Measurements from ENCODE around the gene SNURF. TPM values are rescaled to one million over a fixed set of nuclear protein-coding genes. Genes with fewer than 3 reads are reported as not detected.

SNURF gene
- total RNA-seq, 1 donor from 2014 or later, result 17.8 TPM

GRCh38 chr15:24956111-24956838 lies 1.5 kb downstream of the SNURF start:
- TF ChIP-seq CTCF (IDR thresholded peaks at IDR 0.05), result no peak
- H3K9me3 Mint-ChIP-seq (ENCODE audit: low read depth), result peaks cover 4% of the 10 kb centered on the region
- H3K27me3 Mint-ChIP-seq (ENCODE audit: low read depth), result no peaks in the 10 kb centered on the region
- peak overlapping the region; percentile 92 for H3K4me3 Mint-ChIP-seq (ENCODE audit: unreplicated experiment)
- H3K4me1 Mint-ChIP-seq (ENCODE audit: low read depth), result peaks cover 20% of the 10 kb centered on the region
- no peak for DNase-seq (ENCODE audit: low spot score)
- no peaks in the 10 kb centered on the region for H3K36me3 Mint-ChIP-seq (ENCODE audit: low read depth)
- H3K27ac Mint-ChIP-seq (ENCODE audit: unreplicated experiment), result peak overlapping the region; percentile 92

- no peak for TF ChIP-seq CTCF (IDR thresholded peaks at IDR 0.05)
- DNase-seq (ENCODE audit: low spot score), result no peak
- Mint-ChIP-seq H3K4me3 (ENCODE audit: unreplicated experiment) (peak overlapping the region; percentile 7), H3K36me3 (ENCODE audit: low read depth) (no peaks in the 10 kb centered on the region), H3K27ac (ENCODE audit: unreplicated experiment) (peak overlapping the region; percentile 55), H3K9me3 (ENCODE audit: low read depth) (peaks cover 2% of the 10 kb centered on the region), H3K4me1 (ENCODE audit: low read depth) (peaks cover 21% of the 10 kb centered on the region), H3K27me3 (ENCODE audit: low read depth) (no peaks in the 10 kb centered on the region)
Observed at GRCh38 chr15:24957691-24958090, 2.9 kb downstream of the SNURF start.

GRCh38 chr15:24961967-24962366 lies 7.2 kb downstream of the SNURF start:
- Mint-ChIP-seq H3K27ac (ENCODE audit: unreplicated experiment) (no peak overlapping the region), H3K4me1 (ENCODE audit: low read depth) (peaks cover 19% of the 10 kb centered on the region), H3K4me3 (ENCODE audit: unreplicated experiment) (no peak overlapping the region), H3K36me3 (ENCODE audit: low read depth) (peaks cover 12% of the 10 kb centered on the region), H3K27me3 (ENCODE audit: low read depth) (no peaks in the 10 kb centered on the region), H3K9me3 (ENCODE audit: low read depth) (peaks cover 14% of the 10 kb centered on the region)
- no peak for DNase-seq (ENCODE audit: low spot score)
- TF ChIP-seq CTCF (IDR thresholded peaks at IDR 0.05), result no peak

GRCh38 chr15:24962880-24963279 lies 8.1 kb downstream of the SNURF start:
- TF ChIP-seq CTCF (IDR thresholded peaks at IDR 0.05), result no peak
- no peak for DNase-seq (ENCODE audit: low spot score)
- Mint-ChIP-seq H3K4me3 (ENCODE audit: unreplicated experiment) (no peak overlapping the region), H3K9me3 (ENCODE audit: low read depth) (peaks cover 16% of the 10 kb centered on the region), H3K27ac (ENCODE audit: unreplicated experiment) (no peak overlapping the region), H3K27me3 (ENCODE audit: low read depth) (no peaks in the 10 kb centered on the region), H3K4me1 (ENCODE audit: low read depth) (peaks cover 10% of the 10 kb centered on the region), H3K36me3 (ENCODE audit: low read depth) (peaks cover 15% of the 10 kb centered on the region)

GRCh38 chr15:24966364-24967103 lies 11.7 kb downstream of the SNURF start:
- Mint-ChIP-seq H3K36me3 (ENCODE audit: low read depth) (peaks cover 20% of the 10 kb centered on the region), H3K27me3 (ENCODE audit: low read depth) (no peaks in the 10 kb centered on the region), H3K4me3 (ENCODE audit: unreplicated experiment) (no peak overlapping the region), H3K4me1 (ENCODE audit: low read depth) (no peaks in the 10 kb centered on the region), H3K9me3 (ENCODE audit: low read depth) (peaks cover 25% of the 10 kb centered on the region), H3K27ac (ENCODE audit: unreplicated experiment) (no peak overlapping the region)
- no peak for DNase-seq (ENCODE audit: low spot score)
- no peak for TF ChIP-seq CTCF (IDR thresholded peaks at IDR 0.05)
